CD4-positive, alpha-beta T cell treated with Interleukin-4 for 4 hours (primary cell): ENCODE data around the gene MN1.

Experiments
- DNase-seq: peaks from one replicate; pipeline ENCODE4 v3.0.0-alpha.2; 2020

The MN1 gene

DNA sequence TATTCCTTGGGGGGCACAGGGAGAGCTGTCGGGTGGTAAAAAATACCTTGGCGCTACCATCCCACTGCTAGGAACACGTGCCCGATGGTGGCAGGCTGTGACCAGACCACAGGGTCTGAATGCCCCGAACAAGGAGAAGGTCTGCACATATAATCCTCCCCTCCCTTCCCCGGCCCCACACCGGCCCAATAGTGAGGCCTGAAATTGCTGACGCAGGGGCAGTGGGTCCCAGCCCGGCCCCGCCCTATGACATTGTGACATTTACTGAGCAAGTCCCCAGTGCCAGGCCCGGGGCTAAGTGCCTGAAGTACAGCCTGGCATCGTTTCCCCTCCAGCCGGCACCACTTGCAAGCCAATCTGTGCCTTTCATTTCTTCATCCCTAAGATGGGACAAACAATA is 19.5 kb downstream of the MN1 start:
- no peak for DNase-seq

DNA sequence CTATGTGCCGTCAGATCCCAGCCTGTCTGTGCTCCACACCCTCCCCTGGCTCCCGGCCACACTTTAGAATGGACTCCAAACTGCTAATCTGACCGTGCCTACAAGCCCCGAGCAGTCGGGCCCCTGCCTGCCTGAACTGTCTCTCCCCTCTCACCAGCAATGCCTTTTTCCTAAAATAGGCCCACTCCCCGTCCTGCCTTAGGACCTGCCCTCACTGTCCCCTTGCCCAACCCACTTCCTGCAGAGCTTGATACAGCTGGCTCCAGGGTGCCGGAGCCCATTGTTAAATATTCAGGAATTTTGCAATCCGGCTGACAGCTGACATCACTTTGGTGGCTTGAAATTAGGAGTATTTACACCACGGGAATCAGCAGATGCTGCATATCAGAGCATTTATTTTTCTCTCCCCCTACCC is 21.4 kb downstream of the MN1 start:
- DNase-seq: no peak

DNA sequence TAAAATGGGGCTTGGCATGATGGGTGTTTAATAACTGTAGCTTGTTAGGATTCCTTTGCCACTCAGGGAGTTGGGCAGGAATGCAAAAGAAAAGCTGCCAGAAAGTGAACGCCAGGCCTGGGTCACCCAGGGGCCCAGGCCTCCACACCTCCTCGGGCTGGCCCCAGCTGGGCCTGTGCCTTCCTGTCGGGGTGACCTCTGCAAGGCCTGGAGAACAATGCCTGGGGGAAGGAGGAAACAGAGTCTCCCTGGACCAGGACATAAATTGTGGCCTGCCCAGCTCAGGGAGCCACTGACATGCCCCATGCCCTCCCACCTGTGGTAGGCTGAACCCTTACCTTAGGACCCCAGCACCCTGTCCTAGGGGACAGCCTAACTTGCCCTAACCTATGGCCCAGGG is 21.9 kb downstream of the MN1 start:
- DNase-seq: no peak

GRCh38 chr22:27778294-27779090 is 23.1 kb downstream of the MN1 start:
- DNase-seq: no peak

DNA sequence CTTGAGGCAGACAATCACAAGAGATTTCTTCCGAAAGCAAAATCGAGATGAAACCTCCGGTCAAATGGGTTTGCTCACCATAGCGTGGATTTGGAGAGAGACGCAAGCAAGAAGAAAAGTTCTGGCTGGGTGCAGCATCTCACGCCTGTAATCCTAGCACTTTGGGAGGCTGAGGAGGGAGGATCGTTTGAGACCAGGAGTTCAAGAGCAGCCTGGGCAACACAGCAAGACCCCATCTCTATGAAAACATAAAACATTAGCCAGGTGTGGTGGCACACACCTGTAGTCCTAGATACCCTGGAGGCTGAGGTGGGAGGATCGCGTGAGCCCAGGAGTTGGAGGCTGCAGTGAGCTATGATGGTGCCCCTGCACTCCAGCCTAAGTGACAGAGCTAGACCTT is 24.4 kb downstream of the MN1 start:
- no peak for DNase-seq

GRCh38 chr22:27776650-27776958 is 25.0 kb downstream of the MN1 start:
- no peak for DNase-seq

DNA sequence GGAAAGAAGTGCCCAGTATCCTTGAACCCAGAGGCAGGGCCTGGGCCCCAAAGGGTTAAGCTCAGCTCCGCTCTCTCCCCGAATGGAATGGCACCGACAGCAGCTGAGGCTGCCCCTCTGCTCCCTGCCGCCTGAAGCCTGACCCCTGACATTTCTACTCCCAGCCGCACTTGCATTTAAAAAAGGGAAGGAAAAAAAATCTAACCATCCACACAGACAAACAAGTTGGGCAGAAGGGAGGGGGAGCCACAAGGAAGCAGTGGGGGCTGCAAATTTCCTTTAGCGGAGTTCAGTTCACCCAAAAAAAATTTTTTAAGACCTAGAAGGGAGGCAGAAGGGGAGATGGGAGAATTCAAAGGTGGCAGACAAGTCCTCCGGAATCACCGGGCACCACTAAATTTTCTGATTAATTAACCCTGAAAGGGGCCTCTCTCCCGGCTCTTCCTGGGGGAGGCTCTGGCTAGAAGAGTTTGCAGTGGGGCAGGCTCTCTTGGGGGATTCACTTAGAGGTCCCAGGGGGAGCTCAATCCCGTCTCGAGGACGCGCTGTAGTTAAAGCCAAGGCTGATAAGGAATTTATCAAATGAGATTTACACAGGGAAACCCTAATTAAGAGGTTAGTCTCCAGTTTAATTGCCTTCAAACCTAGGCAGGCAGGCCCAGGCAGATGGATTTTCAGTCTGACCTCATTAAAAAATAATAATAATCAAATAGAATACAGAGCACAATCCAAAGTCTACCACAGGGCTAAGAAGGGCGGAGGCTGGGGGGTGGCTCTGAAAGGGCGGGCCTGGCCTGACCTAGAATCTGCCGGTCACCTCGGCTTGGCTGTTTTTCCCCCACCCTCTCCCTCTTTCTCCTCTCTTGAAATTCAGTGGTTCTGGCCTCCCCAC is 25.6 kb downstream of the MN1 start:
- no peak for DNase-seq

GRCh38 chr22:27775087-27775698 is 26.4 kb downstream of the MN1 start:
- no peak for DNase-seq

DNA sequence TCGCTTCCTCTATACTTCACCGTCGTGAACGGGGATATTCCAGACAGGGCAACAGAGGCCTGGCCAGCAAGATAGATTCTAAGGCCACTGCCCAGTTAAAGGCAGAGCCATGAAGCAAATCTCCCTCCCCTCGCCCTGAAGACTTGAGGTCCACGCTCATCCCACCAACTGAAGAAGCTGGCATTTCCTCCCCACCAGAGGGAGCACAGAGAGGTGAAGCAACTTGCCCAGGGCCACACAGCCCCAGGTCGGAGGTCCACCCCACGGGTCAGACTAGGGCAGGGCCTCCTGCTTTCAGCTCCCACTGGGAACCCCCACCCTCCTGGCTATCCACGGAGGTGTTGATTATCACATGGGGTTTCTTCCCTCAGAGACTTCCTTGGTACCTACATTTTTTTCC is 27.4 kb downstream of the MN1 start:
- no peak for DNase-seq

- DNase-seq: no peak
Measured at GRCh38 chr22:27772984-27773498, 28.5 kb downstream of the MN1 start.

GRCh38 chr22:27772081-27772983 is 29.2 kb downstream of the MN1 start:
- DNase-seq: no peak

DNA sequence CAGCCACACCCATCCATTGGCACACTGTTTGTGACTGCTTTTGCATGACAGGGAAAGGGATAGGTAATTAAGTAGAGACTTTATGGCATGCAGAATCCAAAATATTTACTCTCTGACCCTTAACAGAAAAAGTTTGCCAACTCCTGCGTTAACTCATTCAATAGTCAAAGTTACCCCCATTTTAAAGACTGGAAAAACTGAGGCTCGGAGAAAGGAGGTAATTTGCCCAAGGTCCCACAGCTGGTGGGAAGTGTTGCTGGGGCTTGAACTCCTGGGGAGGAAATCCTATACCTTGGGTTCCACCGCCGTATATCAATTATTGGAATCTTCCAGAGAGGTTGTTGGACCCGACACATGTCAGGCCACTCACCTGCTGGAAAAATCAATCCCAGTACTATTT is 29.9 kb downstream of the MN1 start:
- DNase-seq: no peak

GRCh38 chr22:27769012-27769411 is 32.5 kb downstream of the MN1 start:
- DNase-seq: no peak

DNA sequence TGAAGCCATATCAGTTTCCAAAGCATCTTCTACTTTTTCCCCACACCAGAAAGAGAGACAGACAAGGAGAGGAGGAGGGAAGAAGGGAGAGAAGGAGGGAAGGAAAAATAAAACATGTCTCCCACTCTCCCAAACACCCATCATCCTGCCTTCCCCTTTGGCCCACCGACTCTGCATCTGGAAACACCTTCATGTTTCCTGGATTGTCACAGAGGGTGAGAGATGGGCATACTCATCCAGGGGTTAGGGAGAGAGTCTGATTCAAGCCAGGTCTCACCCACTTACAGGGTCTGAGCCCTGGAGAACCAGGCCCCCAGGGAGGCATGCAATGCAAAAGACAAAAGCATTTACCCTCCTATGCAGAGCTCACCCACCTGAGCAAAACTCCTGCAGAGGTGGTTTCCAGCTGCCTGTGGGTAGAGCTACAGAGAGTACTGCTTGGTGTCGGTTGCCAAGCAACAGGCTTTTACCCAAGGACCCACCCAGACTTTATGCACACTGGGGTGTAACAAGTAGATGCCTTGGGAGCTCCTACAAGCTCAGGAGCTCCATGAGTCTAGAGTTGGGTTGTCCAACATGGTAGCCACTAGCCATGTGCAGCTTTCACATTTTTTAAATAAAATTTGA is 33.4 kb downstream of the MN1 start:
- DNase-seq: no peak

- no peak for DNase-seq
Measured at GRCh38 chr22:27766679-27767078, 34.9 kb downstream of the MN1 start.

DNA sequence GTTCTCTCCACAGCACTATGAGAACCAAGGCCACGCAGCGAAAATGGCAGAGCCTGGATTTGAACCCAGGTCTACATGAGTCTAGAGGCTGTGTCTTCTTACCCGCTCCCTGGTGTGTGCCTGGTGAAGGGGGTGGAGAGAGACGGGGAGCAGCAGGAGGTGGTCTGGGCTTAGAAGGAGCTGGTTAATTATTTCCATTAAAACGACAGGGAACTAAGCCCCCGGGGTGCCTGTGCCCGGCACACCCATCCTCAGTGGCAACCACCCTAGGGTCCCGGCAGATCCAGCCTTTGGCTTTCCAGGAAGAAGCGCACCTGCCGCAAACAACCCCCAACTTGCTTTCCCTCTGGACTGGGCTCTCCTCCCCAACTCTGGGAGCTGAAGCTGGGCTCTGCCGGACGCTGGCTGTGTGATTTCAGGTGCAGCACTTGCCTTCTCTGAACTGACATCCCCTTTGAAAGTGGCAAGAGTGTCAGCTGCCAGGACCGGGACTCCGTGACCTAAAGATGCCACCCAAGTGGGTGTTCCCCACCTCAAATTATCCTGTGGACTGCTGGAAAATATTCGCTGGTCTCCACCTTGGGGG is 35.8 kb downstream of the MN1 start:
- DNase-seq: no peak

- DNase-seq: no peak
Measured at GRCh38 chr22:27764722-27765236, 36.8 kb downstream of the MN1 start.

DNA sequence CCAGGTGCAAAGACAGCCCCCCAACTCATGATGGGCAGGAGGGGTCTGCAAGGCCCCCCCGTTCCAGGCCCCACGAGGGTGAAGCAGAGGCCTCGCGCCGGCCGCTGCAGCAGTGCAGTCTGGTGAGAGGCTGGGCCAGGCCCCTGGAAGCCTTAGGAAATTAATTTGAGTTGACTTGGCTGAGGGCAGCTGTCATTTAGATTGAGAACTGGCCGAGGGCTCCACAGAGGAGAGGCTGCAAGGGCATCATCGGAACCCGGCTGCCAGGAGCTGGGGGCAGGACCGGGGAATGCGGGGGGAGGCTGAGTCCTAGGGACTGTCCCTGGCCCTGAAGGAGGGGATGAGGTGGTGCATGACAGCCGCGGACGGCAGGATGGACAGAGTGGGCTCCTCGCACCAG is 39.9 kb downstream of the MN1 start:
- DNase-seq: no peak

DNA sequence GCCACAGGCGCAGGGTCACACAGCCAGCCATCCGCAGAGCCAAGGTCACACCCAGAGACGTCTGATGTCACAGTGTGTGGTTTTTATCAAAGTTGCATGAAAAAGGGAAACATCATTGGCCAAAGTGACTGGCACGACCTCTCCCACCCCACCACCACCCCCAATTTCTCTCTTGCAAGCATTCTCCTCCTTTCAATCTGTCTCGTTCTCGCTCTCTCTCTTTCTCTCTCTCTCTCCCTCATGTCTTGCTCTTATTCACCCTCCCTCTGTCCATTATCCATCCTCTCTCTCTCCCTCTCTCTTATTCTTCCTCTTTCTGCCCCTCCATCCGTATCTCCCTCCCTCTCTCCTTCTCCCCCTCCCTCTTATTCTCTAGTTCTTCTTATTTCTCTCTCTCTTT is 40.6 kb downstream of the MN1 start:
- no peak for DNase-seq

GRCh38 chr22:27760474-27760873 is 41.1 kb downstream of the MN1 start:
- no peak for DNase-seq

GRCh38 chr22:27757928-27758525 is 43.5 kb downstream of the MN1 start:
- DNase-seq: no peak
